HG03469 (cell line): ENCODE data around the gene PCDHGA3.
"Not testable (repeated sequence)": the region's sequence is repeated elsewhere in the genome, so short reads cannot be mapped to it uniquely, and the experiment has no call there.

ENCODE experiments used
- ATAC-seq: cut with Tn5 transposase; IDR thresholded peaks from one replicate; pipeline ENCODE4 v1.9.1; 2021; ENCODE audit warnings: mild to moderate bottlenecking, moderate library complexity, moderate number of reproducible peaks; ENCODE audit not compliant: unreplicated experiment

PCDHGA3 gene

DNA sequence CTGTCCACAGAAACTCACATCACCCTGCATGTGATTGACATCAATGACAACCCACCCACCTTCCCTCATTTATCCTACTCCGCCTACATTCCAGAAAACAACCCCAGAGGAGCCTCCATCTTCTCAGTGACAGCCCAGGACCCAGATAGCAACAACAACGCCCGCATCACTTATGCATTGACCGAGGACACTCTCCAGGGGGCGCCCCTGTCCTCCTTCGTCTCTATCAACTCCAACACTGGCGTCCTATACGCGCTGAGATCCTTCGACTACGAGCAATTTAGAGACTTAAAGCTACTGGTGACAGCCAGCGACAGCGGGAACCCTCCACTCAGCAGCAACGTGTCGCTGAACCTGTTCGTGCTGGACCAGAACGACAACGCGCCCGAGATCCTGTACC is 1.7 kb downstream of the PCDHGA3 start:
- no peak for ATAC-seq

DNA sequence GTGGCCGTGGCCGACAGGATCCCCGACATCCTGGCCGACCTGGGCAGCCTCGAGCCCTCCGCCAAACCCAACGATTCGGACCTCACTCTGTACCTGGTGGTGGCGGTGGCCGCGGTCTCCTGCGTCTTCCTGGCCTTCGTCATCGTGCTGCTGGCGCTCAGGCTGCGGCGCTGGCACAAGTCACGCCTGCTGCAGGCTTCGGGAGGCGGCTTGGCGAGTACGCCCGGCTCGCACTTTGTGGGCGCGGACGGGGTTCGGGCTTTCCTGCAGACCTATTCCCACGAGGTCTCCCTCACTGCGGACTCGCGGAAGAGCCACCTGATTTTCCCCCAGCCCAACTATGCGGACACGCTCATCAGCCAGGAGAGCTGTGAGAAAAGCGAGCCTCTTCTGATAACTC is 2.4 kb downstream of the PCDHGA3 start:
- not testable (repeated sequence) for ATAC-seq

DNA sequence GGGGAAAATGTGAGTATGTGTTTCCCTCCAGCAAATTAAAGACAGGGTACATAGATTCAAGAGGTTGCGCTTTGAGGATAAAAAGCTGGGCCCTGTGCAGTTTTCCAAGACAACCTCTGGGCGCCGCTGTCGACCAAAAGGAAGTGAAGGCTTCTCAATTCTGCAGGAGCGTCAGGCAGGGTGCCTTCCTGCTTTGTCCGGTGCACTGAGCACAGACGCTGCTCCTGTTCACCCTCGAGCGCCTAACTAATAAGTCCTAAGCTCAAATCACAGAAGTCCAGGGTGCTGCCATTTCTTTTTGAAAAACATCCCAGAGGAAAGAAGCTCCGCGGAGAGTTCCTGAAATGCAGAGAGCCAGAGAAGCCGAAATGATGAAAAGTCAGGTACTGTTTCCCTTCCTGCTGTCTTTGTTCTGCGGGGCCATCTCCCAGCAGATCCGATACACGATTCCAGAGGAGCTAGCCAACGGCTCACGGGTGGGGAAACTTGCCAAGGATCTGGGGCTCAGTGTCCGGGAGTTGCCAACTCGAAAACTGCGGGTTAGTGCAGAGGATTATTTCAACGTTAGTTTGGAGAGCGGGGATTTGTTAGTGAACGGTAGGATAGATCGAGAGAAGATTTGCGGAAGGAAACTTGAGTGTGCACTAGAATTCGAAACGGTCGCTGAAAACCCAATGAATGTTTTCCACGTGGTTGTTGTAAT is 6.4 kb downstream of the PCDHGA3 start, which contains the start of gene PCDHGB1:
Gene PCDHGB1 (plus strand): TSS at position 183 of the 703 bp plus-strand sequence. CDS start 162 bp downstream, at position 345.
- ATAC-seq: peak; percentile 60

- ATAC-seq: no peak
Measured at GRCh38 chr5:141351591-141351990, 8.0 kb downstream of the PCDHGA3 start.

- no peak for ATAC-seq
Measured at GRCh38 chr5:141354900-141355469, 11.4 kb downstream of the PCDHGA3 start, which contains the start of gene PCDHGA4. TSS of gene PCDHGA4 (plus strand) at chr5:141355021. CDS start at chr5:141355108, 87 bp downstream.

GRCh38 chr5:141355641-141356040 is 12.0 kb downstream of the PCDHGA3 start:
- ATAC-seq: no peak

DNA sequence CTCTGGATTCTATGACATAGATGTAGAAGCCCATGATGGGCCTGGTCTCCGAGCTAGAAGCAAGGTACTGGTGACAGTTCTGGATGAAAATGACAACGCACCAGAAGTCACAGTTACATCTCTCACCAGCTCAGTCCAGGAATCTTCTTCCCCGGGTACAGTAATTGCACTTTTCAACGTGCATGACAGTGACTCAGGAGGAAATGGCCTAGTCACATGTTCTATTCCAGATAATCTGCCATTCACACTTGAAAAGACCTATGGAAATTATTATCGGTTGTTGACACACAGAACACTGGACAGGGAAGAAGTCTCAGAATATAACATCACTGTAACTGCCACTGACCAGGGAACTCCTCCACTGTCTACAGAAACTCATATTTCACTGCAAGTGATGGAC is 12.5 kb downstream of the PCDHGA3 start:
- ATAC-seq: no peak

DNA sequence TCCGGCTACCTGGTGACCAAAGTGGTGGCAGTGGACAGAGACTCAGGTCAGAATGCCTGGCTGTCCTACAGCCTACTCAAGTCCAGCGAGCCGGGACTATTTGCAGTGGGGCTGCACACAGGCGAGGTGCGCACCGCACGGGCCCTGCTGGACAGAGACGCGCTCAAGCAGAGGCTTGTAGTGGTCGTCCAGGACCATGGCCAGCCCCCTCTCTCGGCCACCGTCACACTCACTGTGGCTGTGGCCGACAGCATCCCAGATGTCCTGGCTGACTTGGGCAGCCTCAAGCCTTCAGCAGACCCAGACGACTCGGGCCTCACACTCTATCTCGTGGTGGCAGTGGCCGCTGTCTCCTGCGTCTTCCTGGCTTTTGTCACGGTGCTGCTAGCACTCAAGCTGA is 13.3 kb downstream of the PCDHGA3 start:
- ATAC-seq: no peak

GRCh38 chr5:141359790-141360426 is 16.3 kb downstream of the PCDHGA3 start, which contains the start of gene PCDHGB2:
TSS of gene PCDHGB2 (plus strand) at chr5:141359994. CDS start at chr5:141360136, 142 bp downstream.
- peak; percentile 74 for ATAC-seq

DNA sequence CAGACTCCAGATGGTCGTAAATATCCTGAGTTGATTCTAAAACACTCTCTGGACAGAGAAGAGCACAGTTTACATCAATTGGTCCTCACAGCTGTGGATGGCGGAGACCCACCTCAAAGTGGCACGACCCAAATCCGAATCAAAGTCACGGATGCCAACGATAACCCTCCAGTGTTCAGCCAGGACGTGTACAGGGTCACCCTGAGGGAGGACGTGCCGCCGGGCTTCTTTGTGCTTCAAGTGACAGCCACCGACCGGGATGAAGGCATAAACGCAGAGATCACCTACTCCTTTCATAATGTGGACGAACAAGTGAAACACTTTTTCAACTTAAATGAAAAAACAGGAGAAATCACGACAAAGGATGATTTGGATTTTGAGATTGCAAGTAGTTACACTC is 17.1 kb downstream of the PCDHGA3 start:
- ATAC-seq: no peak

- ATAC-seq: no peak
Measured at GRCh38 chr5:141362719-141363118, 19.1 kb downstream of the PCDHGA3 start.

DNA sequence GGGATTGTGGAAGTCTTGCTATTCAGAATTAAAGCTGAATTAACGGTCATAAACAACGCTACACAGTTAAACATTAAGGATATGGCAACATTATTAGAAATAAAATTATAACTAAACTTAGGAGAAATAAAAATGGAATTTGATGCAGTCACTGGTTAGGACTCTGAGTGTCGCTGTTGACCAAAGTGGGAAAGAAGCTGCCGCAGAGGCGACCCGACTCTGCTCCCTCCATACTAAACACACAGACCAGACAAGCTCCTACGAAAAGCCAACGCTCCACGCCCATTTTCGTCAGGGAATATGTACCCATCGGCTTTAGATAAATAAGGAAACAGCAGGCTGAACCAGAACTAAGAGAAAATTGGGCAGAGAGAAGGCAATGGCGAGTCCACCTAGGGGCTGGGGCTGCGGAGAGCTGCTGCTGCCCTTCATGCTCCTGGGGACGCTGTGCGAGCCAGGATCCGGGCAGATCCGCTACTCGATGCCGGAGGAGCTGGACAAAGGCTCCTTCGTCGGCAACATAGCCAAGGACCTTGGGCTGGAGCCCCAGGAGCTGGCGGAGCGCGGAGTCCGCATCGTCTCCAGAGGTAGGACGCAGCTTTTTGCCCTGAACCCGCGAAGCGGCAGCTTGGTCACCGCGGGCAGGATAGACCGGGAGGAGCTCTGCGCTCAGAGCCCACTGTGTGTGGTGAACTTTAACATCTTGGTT is 20.5 kb downstream of the PCDHGA3 start, which contains the start of gene PCDHGA5:
Gene PCDHGA5 (plus strand): TSS at position 211 of the 709 bp plus-strand sequence. CDS start 169 bp downstream, at position 380.
- ATAC-seq: no peak

DNA sequence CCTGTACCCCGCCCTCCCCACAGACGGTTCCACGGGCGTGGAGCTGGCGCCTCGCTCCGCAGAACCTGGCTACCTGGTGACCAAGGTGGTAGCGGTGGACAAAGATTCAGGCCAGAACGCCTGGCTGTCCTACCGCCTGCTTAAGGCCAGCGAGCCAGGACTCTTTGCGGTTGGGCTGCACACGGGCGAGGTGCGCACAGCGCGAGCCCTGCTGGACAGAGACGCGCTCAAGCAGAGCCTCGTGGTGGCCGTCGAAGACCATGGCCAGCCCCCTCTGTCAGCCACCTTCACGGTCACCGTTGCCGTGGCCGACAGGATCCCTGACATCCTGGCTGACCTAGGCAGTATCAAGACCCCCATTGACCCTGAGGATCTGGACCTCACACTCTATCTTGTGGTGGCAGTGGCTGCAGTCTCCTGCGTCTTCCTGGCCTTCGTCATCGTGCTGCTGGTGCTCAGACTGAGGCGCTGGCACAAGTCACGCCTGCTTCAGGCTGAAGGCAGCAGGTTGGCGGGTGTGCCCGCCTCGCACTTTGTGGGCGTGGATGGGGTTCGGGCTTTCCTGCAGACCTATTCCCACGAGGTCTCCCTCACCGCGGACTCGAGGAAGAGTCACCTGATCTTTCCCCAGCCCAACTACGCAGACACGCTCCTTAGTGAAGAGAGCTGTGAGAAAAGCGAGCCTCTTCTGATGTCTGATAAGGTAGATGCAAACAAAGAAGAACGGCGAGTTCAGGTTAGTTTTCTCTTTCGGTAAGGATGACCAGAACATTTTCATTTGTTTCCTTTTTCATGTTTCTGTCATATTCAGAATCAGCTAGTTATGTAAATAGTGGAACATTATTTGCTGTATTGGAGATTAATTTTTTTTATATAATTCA is 22.6 kb downstream of the PCDHGA3 start:
- ATAC-seq: no peak

DNA sequence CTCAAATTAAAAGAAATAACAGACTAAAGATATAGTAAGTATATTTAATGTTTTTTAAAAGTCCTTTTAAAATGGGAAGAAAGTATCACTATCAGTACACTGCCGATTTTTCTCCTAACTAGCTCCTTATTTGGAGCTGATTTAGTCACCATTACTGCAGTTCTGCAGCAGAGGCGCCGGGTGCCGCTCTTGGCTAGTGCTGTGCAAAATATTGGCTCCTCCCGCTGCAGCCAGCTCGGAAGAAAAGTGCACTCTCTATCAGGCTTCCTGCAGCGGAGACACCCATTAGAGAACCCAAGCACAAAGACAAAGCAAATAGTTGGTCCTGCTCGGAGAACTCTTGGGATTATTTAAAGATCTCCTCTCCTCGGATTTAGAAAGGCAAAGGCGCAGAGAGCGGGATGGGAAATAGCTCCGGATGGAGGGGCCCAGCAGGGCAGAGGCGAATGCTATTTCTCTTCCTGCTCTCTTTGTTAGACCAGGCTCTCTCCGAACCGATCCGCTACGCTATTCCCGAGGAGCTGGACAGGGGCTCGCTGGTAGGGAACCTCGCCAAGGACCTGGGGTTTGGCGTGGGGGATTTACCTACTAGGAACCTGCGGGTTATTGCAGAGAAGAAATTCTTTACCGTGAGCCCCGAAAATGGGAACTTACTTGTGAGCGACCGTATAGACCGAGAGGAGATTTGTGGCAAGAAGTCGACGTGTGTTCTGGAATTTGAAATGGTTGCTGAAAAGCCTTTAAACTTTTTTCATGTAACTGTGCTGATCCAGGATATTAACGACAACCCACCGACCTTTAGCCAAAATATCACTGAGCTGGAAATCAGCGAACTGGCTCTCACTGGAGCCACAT is 26.6 kb downstream of the PCDHGA3 start, which contains the start of gene PCDHGB3:
Gene PCDHGB3 (plus strand): TSS at position 249 of the 855 bp plus-strand sequence. CDS start 153 bp downstream, at position 402.
- ATAC-seq: peak; percentile 96

DNA sequence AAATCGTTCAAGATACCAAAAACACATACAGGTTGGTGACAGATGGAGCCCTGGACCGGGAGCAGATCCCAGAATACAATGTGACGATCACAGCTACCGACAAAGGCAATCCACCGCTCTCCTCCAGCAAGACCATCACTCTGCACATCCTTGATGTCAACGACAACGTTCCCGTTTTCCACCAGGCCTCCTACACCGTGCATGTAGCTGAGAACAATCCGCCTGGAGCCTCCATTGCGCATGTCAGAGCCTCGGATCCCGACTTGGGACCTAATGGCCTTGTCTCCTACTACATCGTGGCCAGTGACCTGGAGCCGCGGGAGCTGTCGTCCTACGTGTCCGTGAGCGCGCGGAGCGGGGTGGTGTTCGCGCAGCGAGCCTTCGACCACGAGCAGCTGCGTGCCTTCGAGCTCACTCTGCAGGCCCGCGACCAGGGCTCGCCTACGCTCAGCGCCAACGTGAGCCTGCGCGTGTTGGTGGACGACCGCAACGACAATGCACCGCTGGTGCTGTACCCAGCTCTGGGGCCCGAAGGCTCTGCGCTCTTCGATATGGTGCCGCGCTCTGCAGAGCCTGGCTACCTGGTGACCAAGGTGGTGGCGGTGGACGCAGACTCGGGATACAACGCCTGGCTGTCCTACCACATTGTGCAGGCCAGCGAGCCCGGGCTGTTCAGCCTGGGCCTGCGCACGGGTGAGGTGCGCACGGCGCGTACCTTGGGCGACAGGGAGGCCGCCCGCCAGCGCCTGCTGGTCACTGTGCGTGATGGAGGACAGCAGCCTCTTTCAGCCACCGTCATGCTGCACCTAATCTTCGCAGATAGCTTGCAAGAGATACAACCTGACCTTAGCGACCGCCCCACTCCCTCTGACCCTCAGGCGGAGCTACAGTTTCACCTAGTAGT is 28.2 kb downstream of the PCDHGA3 start:
- no peak for ATAC-seq

- ATAC-seq: no peak
Measured at GRCh38 chr5:141373673-141374317, 30.2 kb downstream of the PCDHGA3 start, which contains the start of gene PCDHGA6. TSS of gene PCDHGA6 (plus strand) at chr5:141373891. CDS start at chr5:141374084, 193 bp downstream.

- ATAC-seq: no peak
Measured at GRCh38 chr5:141374627-141375026, 31.0 kb downstream of the PCDHGA3 start.
